ENCODE data around the gene IMP3.
"Not testable (repeated sequence)": the region's sequence is repeated elsewhere in the genome, so short reads cannot be mapped to it uniquely, and the experiment has no call there.

The IMP3 gene

GRCh38 chr15:75649848-75650247 lies 9.8 kb upstream of the IMP3 start:
- DNase-seq, result no peak

GRCh38 chr15:75649045-75649761 lies 9.2 kb upstream of the IMP3 start:
- no peak for DNase-seq

GRCh38 chr15:75648156-75649000 lies 8.4 kb upstream of the IMP3 start:
- no peak for DNase-seq

GRCh38 chr15:75647370-75648155 lies 7.5 kb upstream of the IMP3 start, which contains the start of gene SNX33:
Gene SNX33, plus strand, starts transcription at chr15:75647912. Its CDS starts 1,191 bp downstream, at chr15:75649103.
- peak; percentile 28 to 53 (median 40) for DNase-seq

- DNase-seq, result no peak
Observed at GRCh38 chr15:75646944-75647364, 6.9 kb upstream of the IMP3 start.

- DNase-seq, result no peak
Observed at GRCh38 chr15:75646112-75646943, 6.3 kb upstream of the IMP3 start.

- no peak for DNase-seq
Observed at GRCh38 chr15:75644376-75644775, 4.4 kb upstream of the IMP3 start.

- DNase-seq, result no peak
Observed at GRCh38 chr15:75641603-75642002, 1.6 kb upstream of the IMP3 start.

- DNase-seq, result no peak
Observed at GRCh38 chr15:75641179-75641503, 1.1 kb upstream of the IMP3 start.

GRCh38 chr15:75640483-75641178 lies 607 bp upstream of the IMP3 start:
- peak in 3 of 5 experiments; percentile 33 to 87 (median 39) for DNase-seq

- DNase-seq, result no peak
Observed at GRCh38 chr15:75639191-75639708, 774 bp downstream of the IMP3 start.

- DNase-seq, result no peak
Observed at GRCh38 chr15:75637245-75638009, 2.6 kb downstream of the IMP3 start.

GRCh38 chr15:75636026-75636425 lies 4.0 kb downstream of the IMP3 start:
- no peak for DNase-seq

GRCh38 chr15:75633922-75634321 lies 6.1 kb downstream of the IMP3 start:
- DNase-seq, result not testable (repeated sequence)

- DNase-seq, result no peak
Observed at GRCh38 chr15:75631935-75632334, 8.1 kb downstream of the IMP3 start.

GRCh38 chr15:75625542-75626347 lies 14.3 kb downstream of the IMP3 start, which contains the start of gene SNUPN:
Gene SNUPN, minus strand, starts transcription at chr15:75625725. Its CDS starts 4,674 bp downstream, at chr15:75621051.
- DNase-seq, result peak; percentile 77 to 99 (median 87)

GRCh38 chr15:75622505-75622904 lies 17.5 kb downstream of the IMP3 start:
- no peak for DNase-seq

GRCh38 chr15:75620841-75621391 lies 19.1 kb downstream of the IMP3 start:
- no peak for DNase-seq

Data from T-helper 2 cell (primary cell).